Measurements from ENCODE around the gene RREB1. TPM values are rescaled to one million over a fixed set of nuclear protein-coding genes. Genes with fewer than 3 reads are reported as not detected.

Gene RREB1
- polyA plus RNA-seq, 4 donors, result 6.5 to 38.3 (median 11.5) TPM

GRCh38 chr6:7073821-7074525, 33.8 kb upstream of the RREB1 start:
- no peak overlapping the region for H3K4me3 ChIP-seq (ENCODE audit: low read depth in 1 of 3, low read length in 3 of 3)
- no peaks in the 10 kb centered on the region for H3K27me3 ChIP-seq (ENCODE audit: control insufficient read depth in 3 of 3, insufficient read depth in 3 of 3, low read length in 3 of 3)
- FAIRE-seq (no peak), DNase-seq (peak in 1 of 2 donors; percentile 30)
- no peaks in the 10 kb centered on the region for H3K9me3 ChIP-seq (ENCODE audit: control insufficient read depth in 2 of 2, insufficient read depth in 1 of 2, low read depth in 1 of 2, low read length in 1 of 2)
- H3K27ac ChIP-seq (ENCODE audit: low read depth in 1 of 3, low read length in 2 of 3), result no peak overlapping the region
- no peaks in the 10 kb centered on the region for H3K4me1 ChIP-seq (ENCODE audit: control insufficient read depth in 3 of 3, insufficient read depth in 2 of 3, low read depth in 1 of 3, low read length in 2 of 3)
- 68 to 81% (median 74%) methylated on average over 9 of the region's 9 CpGs for WGBS, 3 donors
- H3K36me3 ChIP-seq (ENCODE audit: control insufficient read depth in 3 of 3, insufficient read depth in 2 of 3, low read depth in 1 of 3, low read length in 3 of 3), result no peaks in the 10 kb centered on the region

GRCh38 chr6:7074870-7075269, 32.9 kb upstream of the RREB1 start:
- whole genome bisulfite sequencing, 3 donors, result 94 to 100% (median 96%) methylated on average over 3 of the region's 3 CpGs
- DNase-seq (no peak), FAIRE-seq (no peak)
- Histone ChIP-seq H3K4me1 (ENCODE audit: control insufficient read depth in 3 of 3, insufficient read depth in 2 of 3, low read depth in 1 of 3, low read length in 2 of 3) (no peaks in the 10 kb centered on the region), H3K36me3 (ENCODE audit: control insufficient read depth in 3 of 3, insufficient read depth in 2 of 3, low read depth in 1 of 3, low read length in 3 of 3) (no peaks in the 10 kb centered on the region), H3K27me3 (ENCODE audit: control insufficient read depth in 3 of 3, insufficient read depth in 3 of 3, low read length in 3 of 3) (no peaks in the 10 kb centered on the region), H3K4me3 (ENCODE audit: low read depth in 1 of 3, low read length in 3 of 3) (no peak overlapping the region), H3K27ac (ENCODE audit: low read depth in 1 of 3, low read length in 2 of 3) (no peak overlapping the region), H3K9me3 (ENCODE audit: control insufficient read depth in 2 of 2, insufficient read depth in 1 of 2, low read depth in 1 of 2, low read length in 1 of 2) (no peaks in the 10 kb centered on the region)

GRCh38 chr6:7075341-7076000, 32.3 kb upstream of the RREB1 start:
- no peaks in the 10 kb centered on the region for H3K9me3 ChIP-seq (ENCODE audit: control insufficient read depth in 2 of 2, insufficient read depth in 1 of 2, low read depth in 1 of 2, low read length in 1 of 2)
- WGBS, 3 donors, result 91 to 92% (median 92%) methylated on average over 7 of the region's 7 CpGs
- DNase-seq (no peak), FAIRE-seq (no peak)
- no peaks in the 10 kb centered on the region for H3K4me1 ChIP-seq (ENCODE audit: control insufficient read depth in 3 of 3, insufficient read depth in 2 of 3, low read depth in 1 of 3, low read length in 2 of 3)
- H3K27me3 ChIP-seq (ENCODE audit: control insufficient read depth in 3 of 3, insufficient read depth in 3 of 3, low read length in 3 of 3), result no peaks in the 10 kb centered on the region
- H3K4me3 ChIP-seq (ENCODE audit: low read depth in 1 of 3, low read length in 3 of 3), result no peak overlapping the region
- H3K36me3 ChIP-seq (ENCODE audit: control insufficient read depth in 3 of 3, insufficient read depth in 2 of 3, low read depth in 1 of 3, low read length in 3 of 3), result no peaks in the 10 kb centered on the region
- no peak overlapping the region for H3K27ac ChIP-seq (ENCODE audit: low read depth in 1 of 3, low read length in 2 of 3)

- FAIRE-seq (no peak), DNase-seq (no peak)
- Histone ChIP-seq H3K9me3 (ENCODE audit: control insufficient read depth in 2 of 2, insufficient read depth in 1 of 2, low read depth in 1 of 2, low read length in 1 of 2) (no peaks in the 10 kb centered on the region), H3K36me3 (ENCODE audit: control insufficient read depth in 3 of 3, insufficient read depth in 2 of 3, low read depth in 1 of 3, low read length in 3 of 3) (no peaks in the 10 kb centered on the region), H3K27ac (ENCODE audit: low read depth in 1 of 3, low read length in 2 of 3) (no peak overlapping the region), H3K4me1 (ENCODE audit: control insufficient read depth in 3 of 3, insufficient read depth in 2 of 3, low read depth in 1 of 3, low read length in 2 of 3) (no peaks in the 10 kb centered on the region), H3K27me3 (ENCODE audit: control insufficient read depth in 3 of 3, insufficient read depth in 3 of 3, low read length in 3 of 3) (no peaks in the 10 kb centered on the region), H3K4me3 (ENCODE audit: low read depth in 1 of 3, low read length in 3 of 3) (no peak overlapping the region)
- WGBS, 3 donors, result 87 to 89% (median 88%) methylated on average over 2 of the region's 2 CpGs
Measured at GRCh38 chr6:7077856-7078255, 29.9 kb upstream of the RREB1 start.

- H3K9me3 ChIP-seq (ENCODE audit: control insufficient read depth in 2 of 2, insufficient read depth in 1 of 2, low read depth in 1 of 2, low read length in 1 of 2), result no peaks in the 10 kb centered on the region
- no peak overlapping the region for H3K27ac ChIP-seq (ENCODE audit: low read depth in 1 of 3, low read length in 2 of 3)
- DNase-seq, result no peak
- 72 to 84% (median 83%) methylated on average over 6 of the region's 6 CpGs for WGBS, 3 donors
- H3K27me3 ChIP-seq (ENCODE audit: control insufficient read depth in 3 of 3, insufficient read depth in 3 of 3, low read length in 3 of 3), result no peaks in the 10 kb centered on the region
- no peaks in the 10 kb centered on the region for H3K36me3 ChIP-seq (ENCODE audit: control insufficient read depth in 3 of 3, insufficient read depth in 2 of 3, low read depth in 1 of 3, low read length in 3 of 3)
- no peak for FAIRE-seq
- H3K4me3 ChIP-seq (ENCODE audit: low read depth in 1 of 3, low read length in 3 of 3), result no peak overlapping the region
- no peaks in the 10 kb centered on the region for H3K4me1 ChIP-seq (ENCODE audit: control insufficient read depth in 3 of 3, insufficient read depth in 2 of 3, low read depth in 1 of 3, low read length in 2 of 3)
Measured at GRCh38 chr6:7078856-7079255, 28.9 kb upstream of the RREB1 start.

- no peak for FAIRE-seq
- no peak for DNase-seq
- WGBS, 3 donors, result 60 to 85% (median 80%) methylated on average over 2 of the region's 2 CpGs
- Histone ChIP-seq H3K27ac (ENCODE audit: low read depth in 1 of 3, low read length in 2 of 3) (no peak overlapping the region), H3K9me3 (ENCODE audit: control insufficient read depth in 2 of 2, insufficient read depth in 1 of 2, low read depth in 1 of 2, low read length in 1 of 2) (no peaks in the 10 kb centered on the region), H3K36me3 (ENCODE audit: control insufficient read depth in 3 of 3, insufficient read depth in 2 of 3, low read depth in 1 of 3, low read length in 3 of 3) (no peaks in the 10 kb centered on the region), H3K27me3 (ENCODE audit: control insufficient read depth in 3 of 3, insufficient read depth in 3 of 3, low read length in 3 of 3) (no peaks in the 10 kb centered on the region), H3K4me3 (ENCODE audit: low read depth in 1 of 3, low read length in 3 of 3) (no peak overlapping the region), H3K4me1 (ENCODE audit: control insufficient read depth in 3 of 3, insufficient read depth in 2 of 3, low read depth in 1 of 3, low read length in 2 of 3) (no peaks in the 10 kb centered on the region)
Measured at GRCh38 chr6:7080311-7080710, 27.4 kb upstream of the RREB1 start.

GRCh38 chr6:7085911-7086310, 21.9 kb upstream of the RREB1 start:
- Histone ChIP-seq H3K27me3 (ENCODE audit: control insufficient read depth in 3 of 3, insufficient read depth in 3 of 3, low read length in 3 of 3) (no peaks in the 10 kb centered on the region), H3K27ac (ENCODE audit: low read depth in 1 of 3, low read length in 2 of 3) (peak overlapping the region in 2 of 3 donors; percentile 67 to 90), H3K4me3 (ENCODE audit: low read depth in 1 of 3, low read length in 3 of 3) (no peak overlapping the region), H3K4me1 (ENCODE audit: control insufficient read depth in 3 of 3, insufficient read depth in 2 of 3, low read depth in 1 of 3, low read length in 2 of 3) (peaks cover 0 to 21% (median 4%) of the 10 kb centered on the region in 3 donors), H3K36me3 (ENCODE audit: control insufficient read depth in 3 of 3, insufficient read depth in 2 of 3, low read depth in 1 of 3, low read length in 3 of 3) (no peaks in the 10 kb centered on the region), H3K9me3 (ENCODE audit: control insufficient read depth in 2 of 2, insufficient read depth in 1 of 2, low read depth in 1 of 2, low read length in 1 of 2) (no peaks in the 10 kb centered on the region)
- FAIRE-seq, result no peak
- peak; percentile 26 to 44 for DNase-seq
- WGBS, 3 donors, result 92 to 100% (median 100%) methylated on average over 1 of the region's 1 CpG

- 5 to 11% (median 7%) methylated on average over 9 of the region's 9 CpGs for WGBS, 3 donors
- peaks cover 0 to 21% (median 4%) of the 10 kb centered on the region in 3 donors for H3K4me1 ChIP-seq (ENCODE audit: control insufficient read depth in 3 of 3, insufficient read depth in 2 of 3, low read depth in 1 of 3, low read length in 2 of 3)
- H3K36me3 ChIP-seq (ENCODE audit: control insufficient read depth in 3 of 3, insufficient read depth in 2 of 3, low read depth in 1 of 3, low read length in 3 of 3), result no peaks in the 10 kb centered on the region
- H3K27me3 ChIP-seq (ENCODE audit: control insufficient read depth in 3 of 3, insufficient read depth in 3 of 3, low read length in 3 of 3), result no peaks in the 10 kb centered on the region
- peak overlapping the region in 1 of 3 donors; percentile 33 for H3K4me3 ChIP-seq (ENCODE audit: low read depth in 1 of 3, low read length in 3 of 3)
- H3K27ac ChIP-seq (ENCODE audit: low read depth in 1 of 3, low read length in 2 of 3), result peak overlapping the region; percentile 59 to 90 (median 67)
- H3K9me3 ChIP-seq (ENCODE audit: control insufficient read depth in 2 of 2, insufficient read depth in 1 of 2, low read depth in 1 of 2, low read length in 1 of 2), result no peaks in the 10 kb centered on the region
- FAIRE-seq (no peak), DNase-seq (peak; percentile 29 to 61)
Measured at GRCh38 chr6:7086488-7086887, 21.3 kb upstream of the RREB1 start.

Measured in small intestine (tissue), 7 donors.